OCI-LY7 (cell line): ENCODE results near the gene AFF3.

Experiments used
- CTCF ChIP-seq: fragments of 200-600 bp; sonication (generic); conservative IDR thresholded peaks from 2 replicates; pipeline ENCODE4 v1.5.1; 2014; ENCODE audit warnings: mild to moderate bottlenecking, antibody characterized with exemption, low read length, moderate library complexity, mixed read lengths
- EZH2phosphoT487 ChIP-seq: fragments of 200-600 bp; sonication (generic); IDR thresholded peaks from 2 replicates; pipeline ENCODE4 v1.6.1; 2018; ENCODE audit warnings: low read depth, borderline replicate concordance, mild to moderate bottlenecking, mixed run types, antibody characterized with exemption, low read length, moderate library complexity, mixed read lengths

DNA sequence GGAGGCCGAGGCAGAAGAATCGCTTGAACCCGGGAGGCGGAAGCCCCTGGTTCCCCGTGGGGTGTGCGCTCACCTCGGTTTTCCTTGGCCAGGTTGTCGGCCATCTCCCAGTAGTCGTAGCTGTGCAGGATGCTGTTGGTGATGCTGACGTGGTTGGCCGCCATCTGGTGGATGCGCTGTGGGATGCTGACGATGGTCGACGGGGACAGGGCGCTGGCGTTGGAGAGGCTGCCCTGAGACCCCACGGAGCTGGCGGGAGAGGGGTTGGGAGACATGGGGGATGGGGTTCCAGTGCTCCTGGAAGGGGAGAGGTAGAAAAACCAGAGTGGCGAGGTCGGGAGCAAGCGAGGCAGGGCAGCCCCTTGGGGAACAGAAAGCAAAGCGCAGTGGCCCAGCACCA lies 588.2 kb downstream of the AFF3 start:
- TF ChIP-seq CTCF (0 out of 2 replicates have a peak, but pooled peaks have one; percentile 11), EZH2phosphoT487 (no peak)
